SK-N-SH (cell line): Measurements from ENCODE around the gene KIDINS220. TPM values are rescaled to one million over a fixed set of nuclear protein-coding genes. Genes with fewer than 3 reads are reported as not detected.

Experiments
- CTCF ChIA-PET: fragments of 300-600, 350-600 bp; formaldehyde crosslinking; extraction: SDS; loops from one replicate; lab custom pipeline; 2021; lab: Yijun Ruan, JAX
- POLR2A ChIA-PET: fragments of 350-600 bp; sonication (Branson Sonifier 250); formaldehyde crosslinking; extraction: SDS; loops from one replicate; lab custom pipeline; 2020; ENCODE audit warnings: antibody characterized with exemption, inconsistent platforms; lab: Yijun Ruan, JAX
- DNase-seq: peaks from one replicate; pipeline ENCODE4 v3.0.0; 2012
- H2AFZ ChIP-seq: fragments of 200-600 bp; sonication (generic); 2 replicates; pipeline ENCODE4 v1.8.1; 2016; ENCODE audit warnings: antibody characterized with exemption, mild to moderate bottlenecking, low read depth
- H3F3A ChIP-seq: fragments of 200-600 bp; sonication (generic); replicated peaks from 2 replicates; pipeline ENCODE3; 2016; ENCODE audit warnings: antibody characterized with exemption, mild to moderate bottlenecking; ENCODE audit not compliant: insufficient read depth
- H3K27ac ChIP-seq, 2 experiments: fragments of 200-500 bp in 1 of 2; fragments of 200-600 bp in 1 of 2; sonication (Bioruptor generic) in 1 of 2; sonication (generic), shearing (Covaris generic) in 1 of 2; 2 replicates each; pipeline versions ENCODE4 v1.5.1 to v1.6.1; 2014 to 2016; ENCODE audit warnings: low read depth in 2 of 2, inconsistent platforms in 1 of 2, low read length in 1 of 2, mild to moderate bottlenecking in 1 of 2, mixed read lengths in 1 of 2
- H3K27me3 ChIP-seq: fragments of 200-600 bp; sonication (generic), shearing (Covaris generic); 2 replicates; pipeline ENCODE4 v1.6.1; 2016; ENCODE audit warnings: mixed run types; ENCODE audit not compliant: insufficient read depth
- H3K36me3 ChIP-seq, 2 experiments: fragments of 200-500 bp in 1 of 2; fragments of 200-600 bp in 1 of 2; sonication (Bioruptor generic) in 1 of 2; sonication (generic) in 1 of 2; replicated peaks in 1 of 2; 2 replicates each; pipeline versions ENCODE3 to v1.5.1; 2014 to 2016; ENCODE audit warnings: low read length in 1 of 2, mild to moderate bottlenecking in 1 of 2; ENCODE audit not compliant: insufficient read depth in 2 of 2, control insufficient read depth in 1 of 2
- H3K4me1 ChIP-seq, 2 experiments: fragments of 200-500 bp in 1 of 2; fragments of 200-600 bp in 1 of 2; sonication (Bioruptor generic) in 1 of 2; sonication (generic), shearing (Covaris generic) in 1 of 2; 2 replicates each; pipeline versions ENCODE4 v1.5.1 to v1.6.1; 2014 to 2016; ENCODE audit warnings: low read depth in 1 of 2, low read length in 1 of 2, mixed run types in 1 of 2; ENCODE audit not compliant: insufficient read depth in 2 of 2, control insufficient read depth in 1 of 2
- H3K4me2 ChIP-seq: fragments of 200-600 bp; sonication (generic), shearing (Covaris generic); 2 replicates; pipeline ENCODE4 v1.6.1; 2017; ENCODE audit warnings: mixed run types
- H3K4me3 ChIP-seq, 2 experiments: fragments of 200-500 bp in 1 of 2; fragments of 200-600 bp in 1 of 2; sonication (Bioruptor generic) in 1 of 2; sonication (generic), shearing (Covaris generic) in 1 of 2; 2 replicates each; pipeline versions ENCODE4 v1.5.1 to v1.8.1; 2014 to 2016; ENCODE audit warnings: low read depth in 2 of 2, inconsistent platforms in 1 of 2, low read length in 1 of 2, mild to moderate bottlenecking in 1 of 2, mixed read lengths in 1 of 2, moderate library complexity in 1 of 2
- H3K79me2 ChIP-seq: fragments of 200-600 bp; sonication (generic); 2 replicates; pipeline ENCODE4 v1.8.1; 2017; ENCODE audit warnings: mild to moderate bottlenecking; ENCODE audit not compliant: insufficient read depth
- H3K9ac ChIP-seq: fragments of 200-600 bp; sonication (generic); 2 replicates; pipeline ENCODE4 v1.6.1; 2017; ENCODE audit warnings: mixed run types
- H3K9me2 ChIP-seq: fragments of 200-600 bp; sonication (generic); 2 replicates; pipeline ENCODE4 v1.6.1; 2017; ENCODE audit warnings: mixed run types
- H3K9me3 ChIP-seq: fragments of 200-600 bp; sonication (generic); 2 replicates; pipeline ENCODE4 v1.6.1; 2017; ENCODE audit warnings: mixed run types, mild to moderate bottlenecking, moderate library complexity
- H4K20me1 ChIP-seq: fragments of 200-600 bp; sonication (generic); 2 replicates; pipeline ENCODE4 v1.6.1; 2017; ENCODE audit warnings: mild to moderate bottlenecking, mixed run types; ENCODE audit not compliant: insufficient read depth
- ELF1 ChIP-seq: IDR thresholded peaks from 2 replicates; pipeline ENCODE4 v1.4.0; 2012
- EP300 ChIP-seq, 2 experiments: IDR thresholded peaks; 2 replicates each; pipeline versions ENCODE4 v1.4.0 to v1.6.1; 2012; ENCODE audit warnings: borderline replicate concordance in 1 of 2, low read depth in 1 of 2, low read length in 1 of 2
- FOSL2 ChIP-seq: IDR thresholded peaks from 2 replicates; pipeline ENCODE4 v1.4.0; 2012; ENCODE audit warnings: low read depth, mild to moderate bottlenecking, moderate library complexity, borderline replicate concordance
- FOXM1 ChIP-seq: IDR thresholded peaks from 2 replicates; pipeline ENCODE4 v1.4.0; 2012; ENCODE audit warnings: low read depth, mild to moderate bottlenecking
- GATA2 ChIP-seq: sonication (generic); formaldehyde crosslinking; IDR thresholded peaks from 2 replicates; pipeline ENCODE4 v1.5.0; 2020; ENCODE audit warnings: mild to moderate bottlenecking, missing genetic modification reagents
- JUND ChIP-seq: IDR thresholded peaks from 2 replicates; pipeline ENCODE4 v1.4.0; 2012
- MEF2A ChIP-seq: IDR thresholded peaks from 2 replicates; pipeline ENCODE4 v1.4.0; 2012; ENCODE audit warnings: low read depth, borderline replicate concordance
- MXI1 ChIP-seq: IDR thresholded peaks from 2 replicates; pipeline ENCODE4 v1.6.1; 2012; ENCODE audit warnings: mild to moderate bottlenecking, low read depth, low read length, improper control_type of control experiment
- NRF1 ChIP-seq: IDR thresholded peaks from 2 replicates; pipeline ENCODE4 v1.6.1; 2012; ENCODE audit warnings: low read depth, mild to moderate bottlenecking, low read length
- RAD21 ChIP-seq: IDR thresholded peaks from 2 replicates; pipeline ENCODE4 v1.6.1; 2012; ENCODE audit warnings: mild to moderate bottlenecking, low read length
- RCOR1 ChIP-seq: fragments of 150-350 bp; IDR thresholded peaks from 2 replicates; pipeline ENCODE4 v1.6.1; 2017; ENCODE audit warnings: antibody characterized with exemption, low read length
- RFX5 ChIP-seq: IDR thresholded peaks from 2 replicates; pipeline ENCODE4 v1.6.1; 2012; ENCODE audit warnings: mild to moderate bottlenecking, improper control_type of control experiment, low read length
- RXRA ChIP-seq: IDR thresholded peaks from 2 replicates; pipeline ENCODE4 v1.4.0; 2012; ENCODE audit warnings: low read depth, mild to moderate bottlenecking, borderline replicate concordance
- TCF12 ChIP-seq: IDR thresholded peaks from 2 replicates; pipeline ENCODE4 v1.4.0; 2012
- TEAD4 ChIP-seq: IDR thresholded peaks from 2 replicates; pipeline ENCODE4 v1.4.0; 2012; ENCODE audit warnings: mild to moderate bottlenecking, borderline replicate concordance; ENCODE audit not compliant: insufficient read depth
- WGBS: methylation state at CpG from one replicate; pipeline ENCODE4 v1.1.6; 2017; ENCODE audit warnings: low lambda C conversion rate; 5-methylcytosine and 5-hydroxymethylcytosine counted together
- polyA plus RNA-seq, 3 experiments: library from polyadenylated mRNA; depleted of rRNA; stranded (reverse); fragments of >200 nt; gene quantifications; 2 replicates each; pipeline ENCODE4 v1.2.3, GENCODE V29; 2012
- TF ChIP-seq, protein P1 (sequence below): IDR thresholded peaks from 2 replicates; pipeline ENCODE4 v1.4.0; 2012; ENCODE audit warnings: low read depth, borderline replicate concordance
- TF ChIP-seq, protein P2 (sequence below): IDR thresholded peaks from 2 replicates; pipeline ENCODE4 v1.6.1; 2012; ENCODE audit warnings: mild to moderate bottlenecking, low read depth, low read length, moderate library complexity
- TF ChIP-seq, protein P3 (sequence below): IDR thresholded peaks from 2 replicates; pipeline ENCODE4 v1.4.0; 2012; ENCODE audit warnings: low read depth, borderline replicate concordance

The KIDINS220 gene
- polyA plus RNA-seq, 1 of the 3 experiments (the other 2 are of a cell fraction) = 18.2 TPM

DNA sequence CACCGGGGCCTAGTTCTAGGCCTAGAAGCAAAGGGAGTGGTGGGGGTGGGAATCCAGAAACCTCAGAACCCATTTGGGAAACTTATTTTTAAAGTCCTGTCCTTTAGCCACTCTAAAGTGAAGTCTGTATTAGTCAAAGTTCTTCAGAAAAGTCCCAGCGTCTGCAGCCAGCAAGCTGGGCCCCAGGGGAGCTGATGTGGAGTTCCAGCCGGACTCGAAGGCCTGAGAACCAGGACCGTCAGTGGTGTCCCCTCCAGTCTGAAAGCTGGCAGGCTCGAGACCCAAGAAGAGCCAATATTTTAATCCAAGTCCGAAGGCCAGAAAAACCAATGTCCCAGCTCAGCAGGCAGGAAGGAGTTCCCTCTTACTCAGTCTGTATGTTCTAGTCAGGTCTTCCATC lies 123.1 kb downstream of the KIDINS220 start (continued):
- TF ChIP-seq MEF2A (no peak), RFX5 (no peak), RXRA (no peak)

DNA sequence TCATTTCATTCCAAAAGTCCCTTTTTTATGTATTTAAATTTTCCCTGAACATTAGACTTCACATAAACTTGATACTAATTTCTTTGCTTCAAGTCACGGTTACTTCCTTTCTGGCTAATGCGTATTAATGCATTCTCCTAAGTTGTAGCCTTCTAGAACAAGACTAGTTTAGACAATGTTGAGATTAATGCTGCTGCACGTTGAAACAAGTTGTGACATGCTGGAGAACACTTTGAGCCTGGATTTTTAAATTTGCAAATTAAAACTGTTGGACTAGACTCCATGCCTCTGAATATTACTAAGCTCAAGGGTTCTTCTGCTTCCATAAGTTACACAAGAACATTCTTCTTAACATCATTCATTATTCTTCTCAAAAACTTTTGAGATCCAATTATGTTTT lies 126.5 kb downstream of the KIDINS220 start:
- ChIA-PET POLR2A (no interaction called here), CTCF (interaction anchor here (0.7 to 3.0 kb wide), 4 partner anchors 9 to 43 kb away, joined by 3 to 10 read pairs (median 4); no protein-coding TSS in a partner anchor)
- Histone ChIP-seq H3K27ac (no peak overlapping the region), H3K4me2 (no peak overlapping the region), H3K4me3 (no peak overlapping the region), H3K27me3 (no peaks in the 10 kb centered on the region), H3K9me2 (no peaks in the 10 kb centered on the region), H3K79me2 (no peaks in the 10 kb centered on the region), H2AFZ (no peak overlapping the region), H3K36me3 (no peaks in the 10 kb centered on the region), H4K20me1 (no peaks in the 10 kb centered on the region), H3K9ac (no peak overlapping the region), H3K9me3 (no peaks in the 10 kb centered on the region), H3F3A (no peaks in the 10 kb centered on the region), H3K4me1 (no peaks in the 10 kb centered on the region; a peak in 1 of 4 replicates)
- DNase-seq = no peak
- TF ChIP-seq FOXM1 = no peak
- no peak for TF ChIP-seq MXI1
- TF ChIP-seq RFX5 = no peak
- 76% methylated on average over 3 of the region's 3 CpGs for WGBS

DNA sequence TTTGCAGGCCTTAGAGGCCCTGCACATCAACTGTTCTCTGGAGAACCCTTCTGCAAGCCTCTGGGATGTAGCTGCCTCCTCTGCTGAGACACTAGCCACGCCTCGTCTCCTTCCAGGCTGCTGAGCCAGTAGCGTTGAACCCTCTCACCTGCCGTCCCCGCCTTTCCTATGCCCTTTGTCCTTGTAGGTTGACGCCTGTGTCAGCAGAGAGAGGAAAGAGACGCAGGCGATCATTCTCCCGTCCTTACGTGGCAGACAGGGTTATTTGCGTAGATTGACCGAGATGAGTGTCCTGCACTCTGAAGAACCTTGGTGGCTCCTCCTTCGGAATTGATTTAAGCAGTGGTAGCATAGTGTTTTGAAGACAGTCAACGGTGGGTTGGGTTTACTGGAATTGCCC lies 127.8 kb downstream of the KIDINS220 start:
- Histone ChIP-seq H3K9ac (no peak overlapping the region), H3K4me3 (no peak overlapping the region), H3K4me1 (no peaks in the 10 kb centered on the region; a peak in 1 of 4 replicates), H3K9me2 (no peaks in the 10 kb centered on the region), H3F3A (no peaks in the 10 kb centered on the region), H4K20me1 (no peaks in the 10 kb centered on the region), H3K79me2 (no peaks in the 10 kb centered on the region), H3K4me2 (no peak overlapping the region), H3K27ac (no peak overlapping the region), H3K9me3 (no peaks in the 10 kb centered on the region), H3K27me3 (no peaks in the 10 kb centered on the region)
- CTCF ChIA-PET = interaction anchor here (3.0 kb wide), 1 partner anchor 17 kb away, joined by 10 read pairs; no protein-coding TSS in a partner anchor
- no peak for DNase-seq
- POLR2A ChIA-PET = no interaction called here
- TF ChIP-seq TEAD4 (no peak), GATA2 (CRISPR knock-in tag) (no peak), TCF12 (no peak), FOSL2 (no peak), NRF1 (no peak), ELF1 (no peak), RXRA (no peak), MEF2A (no peak), RCOR1 (no peak), JUND (no peak), EP300 (IDR thresholded peaks at IDR 0.05; ENCODE audit: borderline replicate concordance in 1 of 2, low read depth in 1 of 2, low read length in 1 of 2) (no peak), RAD21 (no peak)
- TF ChIP-seq, protein P1, sequence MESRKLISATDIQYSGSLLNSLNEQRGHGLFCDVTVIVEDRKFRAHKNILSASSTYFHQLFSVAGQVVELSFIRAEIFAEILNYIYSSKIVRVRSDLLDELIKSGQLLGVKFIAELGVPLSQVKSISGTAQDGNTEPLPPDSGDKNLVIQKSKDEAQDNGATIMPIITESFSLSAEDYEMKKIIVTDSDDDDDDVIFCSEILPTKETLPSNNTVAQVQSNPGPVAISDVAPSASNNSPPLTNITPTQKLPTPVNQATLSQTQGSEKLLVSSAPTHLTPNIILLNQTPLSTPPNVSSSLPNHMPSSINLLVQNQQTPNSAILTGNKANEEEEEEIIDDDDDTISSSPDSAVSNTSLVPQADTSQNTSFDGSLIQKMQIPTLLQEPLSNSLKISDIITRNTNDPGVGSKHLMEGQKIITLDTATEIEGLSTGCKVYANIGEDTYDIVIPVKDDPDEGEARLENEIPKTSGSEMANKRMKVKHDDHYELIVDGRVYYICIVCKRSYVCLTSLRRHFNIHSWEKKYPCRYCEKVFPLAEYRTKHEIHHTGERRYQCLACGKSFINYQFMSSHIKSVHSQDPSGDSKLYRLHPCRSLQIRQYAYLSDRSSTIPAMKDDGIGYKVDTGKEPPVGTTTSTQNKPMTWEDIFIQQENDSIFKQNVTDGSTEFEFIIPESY = no peak
- TF ChIP-seq, protein P2, sequence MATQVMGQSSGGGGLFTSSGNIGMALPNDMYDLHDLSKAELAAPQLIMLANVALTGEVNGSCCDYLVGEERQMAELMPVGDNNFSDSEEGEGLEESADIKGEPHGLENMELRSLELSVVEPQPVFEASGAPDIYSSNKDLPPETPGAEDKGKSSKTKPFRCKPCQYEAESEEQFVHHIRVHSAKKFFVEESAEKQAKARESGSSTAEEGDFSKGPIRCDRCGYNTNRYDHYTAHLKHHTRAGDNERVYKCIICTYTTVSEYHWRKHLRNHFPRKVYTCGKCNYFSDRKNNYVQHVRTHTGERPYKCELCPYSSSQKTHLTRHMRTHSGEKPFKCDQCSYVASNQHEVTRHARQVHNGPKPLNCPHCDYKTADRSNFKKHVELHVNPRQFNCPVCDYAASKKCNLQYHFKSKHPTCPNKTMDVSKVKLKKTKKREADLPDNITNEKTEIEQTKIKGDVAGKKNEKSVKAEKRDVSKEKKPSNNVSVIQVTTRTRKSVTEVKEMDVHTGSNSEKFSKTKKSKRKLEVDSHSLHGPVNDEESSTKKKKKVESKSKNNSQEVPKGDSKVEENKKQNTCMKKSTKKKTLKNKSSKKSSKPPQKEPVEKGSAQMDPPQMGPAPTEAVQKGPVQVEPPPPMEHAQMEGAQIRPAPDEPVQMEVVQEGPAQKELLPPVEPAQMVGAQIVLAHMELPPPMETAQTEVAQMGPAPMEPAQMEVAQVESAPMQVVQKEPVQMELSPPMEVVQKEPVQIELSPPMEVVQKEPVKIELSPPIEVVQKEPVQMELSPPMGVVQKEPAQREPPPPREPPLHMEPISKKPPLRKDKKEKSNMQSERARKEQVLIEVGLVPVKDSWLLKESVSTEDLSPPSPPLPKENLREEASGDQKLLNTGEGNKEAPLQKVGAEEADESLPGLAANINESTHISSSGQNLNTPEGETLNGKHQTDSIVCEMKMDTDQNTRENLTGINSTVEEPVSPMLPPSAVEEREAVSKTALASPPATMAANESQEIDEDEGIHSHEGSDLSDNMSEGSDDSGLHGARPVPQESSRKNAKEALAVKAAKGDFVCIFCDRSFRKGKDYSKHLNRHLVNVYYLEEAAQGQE = no peak
- TF ChIP-seq, protein P3, sequence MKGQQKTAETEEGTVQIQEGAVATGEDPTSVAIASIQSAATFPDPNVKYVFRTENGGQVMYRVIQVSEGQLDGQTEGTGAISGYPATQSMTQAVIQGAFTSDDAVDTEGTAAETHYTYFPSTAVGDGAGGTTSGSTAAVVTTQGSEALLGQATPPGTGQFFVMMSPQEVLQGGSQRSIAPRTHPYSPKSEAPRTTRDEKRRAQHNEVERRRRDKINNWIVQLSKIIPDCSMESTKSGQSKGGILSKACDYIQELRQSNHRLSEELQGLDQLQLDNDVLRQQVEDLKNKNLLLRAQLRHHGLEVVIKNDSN = no peak
- TF ChIP-seq, all 33 proteins: peak for 0
- Histone ChIP-seq H2AFZ (no peak overlapping the region), H3K36me3 (no peaks in the 10 kb centered on the region)
- 83% methylated on average over 14 of the region's 14 CpGs for WGBS
